Effector memory CD4-positive, alpha-beta T cell (primary cell): ENCODE results near the gene NPAS3.

ENCODE experiments used
- DNase-seq, 3 donors: peaks; one replicate each; pipeline ENCODE4 v3.0.0-alpha.2; 2020
- H3K27ac ChIP-seq: 2 replicates; pipeline ENCODE4 v1.7.0; 2013; ENCODE audit warnings: mild to moderate bottlenecking, low read length, moderate library complexity; ENCODE audit not compliant: insufficient read depth, poor library complexity, severe bottlenecking
- H3K27me3 ChIP-seq: replicated peaks from 2 replicates; pipeline ENCODE4 v1.7.0; 2013; ENCODE audit warnings: mild to moderate bottlenecking, low read length; ENCODE audit not compliant: insufficient read depth, control insufficient read depth, poor library complexity, severe bottlenecking
- H3K36me3 ChIP-seq: 2 replicates; pipeline ENCODE4 v1.7.0; 2013; ENCODE audit warnings: mild to moderate bottlenecking, low read length, moderate library complexity; ENCODE audit not compliant: control insufficient read depth, insufficient read depth
- H3K4me1 ChIP-seq: 2 replicates; pipeline ENCODE4 v1.7.0; 2013; ENCODE audit warnings: low read length, mild to moderate bottlenecking; ENCODE audit not compliant: control insufficient read depth, insufficient read depth, poor library complexity, severe bottlenecking
- H3K4me3 ChIP-seq: 2 replicates; pipeline ENCODE4 v1.7.0; 2013; ENCODE audit warnings: low read length, low read depth, mild to moderate bottlenecking; ENCODE audit not compliant: insufficient read depth, poor library complexity, severe bottlenecking
- H3K9me3 ChIP-seq: 2 replicates; pipeline ENCODE4 v1.7.0; 2013; ENCODE audit warnings: mild to moderate bottlenecking, low read length, moderate library complexity; ENCODE audit not compliant: control insufficient read depth

NPAS3 gene

DNA sequence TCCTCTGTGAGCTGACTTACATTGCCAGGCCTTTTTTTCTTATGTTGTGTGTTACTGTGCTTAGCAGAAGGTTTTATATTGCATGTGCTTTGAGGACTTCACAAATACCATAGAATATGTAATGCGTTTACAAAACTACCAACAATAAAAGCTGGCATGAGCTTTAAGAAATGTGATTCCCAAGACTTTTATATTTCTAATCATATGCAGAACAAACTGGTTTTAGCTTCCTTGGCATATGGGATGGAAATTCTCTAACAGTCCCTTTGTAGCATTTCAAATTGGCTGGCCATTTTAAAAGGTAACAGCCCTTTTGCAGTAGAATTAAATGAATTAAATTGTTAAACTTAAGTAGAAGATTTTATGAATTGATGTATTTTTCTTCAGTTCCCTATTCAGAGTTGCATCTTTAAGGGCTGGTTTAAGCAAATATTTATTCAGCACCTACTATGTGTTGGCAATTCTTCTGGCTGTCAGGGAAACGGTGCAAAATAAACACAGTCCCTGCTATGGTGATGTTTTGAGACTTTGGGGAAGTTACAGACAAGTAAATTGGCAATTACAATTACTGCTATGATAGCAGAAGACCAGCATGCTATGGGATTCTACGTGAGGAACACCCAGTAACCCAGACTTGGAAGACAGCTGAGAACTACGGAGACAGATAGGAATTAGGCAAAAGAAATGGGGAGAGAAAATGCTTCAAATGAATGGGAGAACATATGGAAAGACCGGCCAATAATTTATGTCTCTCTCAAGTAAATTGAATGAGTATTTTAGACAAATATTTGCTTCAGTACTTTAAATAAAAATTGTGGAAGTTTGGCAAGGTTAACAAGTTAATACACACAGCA lies 565.8 kb downstream of the NPAS3 start:
- H3K27ac ChIP-seq: no peak overlapping the region
- no peak for DNase-seq
- no peaks in the 10 kb centered on the region for H3K27me3 ChIP-seq
- H3K36me3 ChIP-seq: no peaks in the 10 kb centered on the region
- no peak overlapping the region for H3K4me3 ChIP-seq
- no peaks in the 10 kb centered on the region for H3K4me1 ChIP-seq
- no peaks in the 10 kb centered on the region for H3K9me3 ChIP-seq

DNA sequence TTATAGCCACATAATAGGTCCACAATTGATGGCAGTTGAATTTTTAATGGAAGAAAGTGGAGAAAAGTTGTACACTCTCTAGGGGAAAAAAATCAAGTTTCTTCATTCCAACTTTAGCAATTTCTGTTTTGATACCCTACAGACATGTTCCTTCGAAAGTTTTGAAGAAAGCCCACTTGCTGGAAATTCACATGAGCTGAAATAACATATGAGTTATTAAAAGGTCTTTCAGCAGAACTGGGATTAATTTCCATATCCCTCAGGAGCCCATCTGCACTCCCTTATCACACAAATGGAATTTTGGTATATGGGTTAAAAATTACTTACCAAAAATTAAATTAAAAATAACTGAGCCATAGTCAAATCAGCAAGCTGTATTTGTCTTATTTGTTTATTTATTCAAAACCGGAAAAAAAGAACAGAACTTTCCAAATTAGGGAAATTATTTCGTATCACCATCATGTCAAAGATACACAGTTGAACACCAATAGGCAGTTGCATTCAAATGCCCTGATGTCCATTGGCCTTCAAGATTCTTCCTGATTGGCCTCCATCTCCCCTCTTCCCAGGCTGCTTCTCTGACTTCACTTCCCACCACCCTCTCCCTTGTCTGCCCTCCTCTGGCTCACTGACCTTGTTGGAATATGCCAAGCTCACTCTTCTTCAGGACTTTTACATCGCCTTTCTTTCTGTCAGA lies 566.7 kb downstream of the NPAS3 start:
- Histone ChIP-seq H3K4me1 (no peaks in the 10 kb centered on the region), H3K27me3 (no peaks in the 10 kb centered on the region), H3K36me3 (no peaks in the 10 kb centered on the region), H3K9me3 (no peaks in the 10 kb centered on the region), H3K4me3 (no peak overlapping the region), H3K27ac (no peak overlapping the region)
- DNase-seq: no peak

DNA sequence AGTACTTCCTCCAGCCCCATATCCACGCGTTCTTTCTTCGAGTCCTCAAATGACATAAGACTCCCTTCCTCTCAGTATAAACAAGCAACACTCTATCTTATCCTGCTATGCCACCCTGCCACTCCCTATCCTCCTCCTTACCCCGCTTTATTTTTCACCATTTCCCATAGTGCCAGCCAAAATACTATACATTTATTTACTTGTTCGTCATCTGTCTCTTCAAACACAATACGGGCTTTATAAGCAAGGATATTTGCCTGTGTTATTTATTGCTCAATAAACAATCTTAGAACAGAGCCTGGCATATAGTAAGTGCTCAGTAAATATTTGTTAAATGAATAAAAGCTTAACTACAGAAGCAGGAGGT lies 567.3 kb downstream of the NPAS3 start:
- H3K4me1 ChIP-seq: no peaks in the 10 kb centered on the region
- DNase-seq: no peak
- no peak overlapping the region for H3K4me3 ChIP-seq
- no peak overlapping the region for H3K27ac ChIP-seq
- H3K36me3 ChIP-seq: no peaks in the 10 kb centered on the region
- H3K27me3 ChIP-seq: no peaks in the 10 kb centered on the region
- H3K9me3 ChIP-seq: no peaks in the 10 kb centered on the region

GRCh38 chr14:33508126-33509062 lies 569.7 kb downstream of the NPAS3 start:
- DNase-seq: no peak
- no peak overlapping the region for H3K27ac ChIP-seq
- no peaks in the 10 kb centered on the region for H3K27me3 ChIP-seq
- no peaks in the 10 kb centered on the region for H3K9me3 ChIP-seq
- H3K4me3 ChIP-seq: no peak overlapping the region
- no peaks in the 10 kb centered on the region for H3K36me3 ChIP-seq
- H3K4me1 ChIP-seq: no peaks in the 10 kb centered on the region

DNA sequence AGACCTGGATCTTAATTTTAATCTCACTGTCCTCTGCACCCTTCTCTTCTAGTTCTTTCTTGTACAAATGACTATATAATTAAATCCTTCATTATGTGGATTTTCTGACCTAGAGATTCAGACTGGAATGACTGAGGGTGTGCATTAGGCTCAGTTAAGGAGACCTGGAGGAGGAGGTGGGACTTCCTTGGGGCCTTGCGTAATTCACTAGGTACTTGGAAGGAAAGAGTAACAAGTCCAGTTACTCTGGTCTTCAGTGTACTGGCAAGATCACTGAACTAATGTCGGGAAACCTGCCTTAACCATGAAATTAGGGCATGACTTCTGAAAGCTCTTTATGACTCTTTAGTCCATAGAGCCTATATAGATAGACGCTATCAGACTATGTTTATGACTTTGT lies 570.8 kb downstream of the NPAS3 start:
- no peak for DNase-seq
- no peak overlapping the region for H3K27ac ChIP-seq
- no peak overlapping the region for H3K4me3 ChIP-seq
- H3K36me3 ChIP-seq: no peaks in the 10 kb centered on the region
- no peaks in the 10 kb centered on the region for H3K27me3 ChIP-seq
- H3K9me3 ChIP-seq: no peaks in the 10 kb centered on the region
- H3K4me1 ChIP-seq: no peaks in the 10 kb centered on the region

- Histone ChIP-seq H3K4me1 (no peaks in the 10 kb centered on the region), H3K36me3 (no peaks in the 10 kb centered on the region), H3K27ac (no peak overlapping the region), H3K4me3 (no peak overlapping the region), H3K27me3 (no peaks in the 10 kb centered on the region), H3K9me3 (no peaks in the 10 kb centered on the region)
- no peak for DNase-seq
Measured at GRCh38 chr14:33510063-33510481, 571.4 kb downstream of the NPAS3 start.

GRCh38 chr14:33510991-33511390 lies 572.3 kb downstream of the NPAS3 start:
- H3K4me1 ChIP-seq: no peaks in the 10 kb centered on the region
- no peaks in the 10 kb centered on the region for H3K36me3 ChIP-seq
- DNase-seq: no peak

GRCh38 chr14:33511851-33512640 lies 573.4 kb downstream of the NPAS3 start:
- no peak for DNase-seq
- no peaks in the 10 kb centered on the region for H3K27me3 ChIP-seq

More at GRCh38 chr14:33510991-33511390, 572.3 kb downstream of the NPAS3 start:
- Histone ChIP-seq H3K4me3 (no peak overlapping the region), H3K27ac (no peak overlapping the region), H3K9me3 (no peaks in the 10 kb centered on the region), H3K27me3 (no peaks in the 10 kb centered on the region)

DNA sequence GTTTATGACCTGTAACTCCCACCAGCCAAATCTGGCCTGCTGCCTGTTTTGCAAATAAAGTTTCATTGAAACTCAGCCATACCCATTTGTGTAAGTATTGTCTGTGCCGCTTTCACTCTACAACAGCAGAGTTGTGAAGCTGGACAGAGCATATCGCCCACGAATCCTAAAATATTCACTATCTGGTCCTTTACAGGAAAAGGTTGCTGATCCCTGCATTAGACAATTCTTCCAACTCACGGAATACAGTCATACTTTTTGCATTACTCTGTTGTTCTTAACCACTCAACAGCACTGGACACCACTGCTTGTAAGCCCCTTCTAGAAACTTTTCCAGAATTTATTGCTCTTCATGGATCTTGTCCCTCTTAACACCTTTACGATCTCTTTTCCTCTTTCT lies 576.8 kb downstream of the NPAS3 start:
- Histone ChIP-seq H3K27ac (no peak overlapping the region), H3K27me3 (no peaks in the 10 kb centered on the region), H3K9me3 (no peaks in the 10 kb centered on the region), H3K4me1 (no peaks in the 10 kb centered on the region), H3K4me3 (no peak overlapping the region), H3K36me3 (no peaks in the 10 kb centered on the region)
- no peak for DNase-seq

More at GRCh38 chr14:33511851-33512640, 573.4 kb downstream of the NPAS3 start:
- Histone ChIP-seq H3K9me3 (no peaks in the 10 kb centered on the region), H3K36me3 (no peaks in the 10 kb centered on the region), H3K4me3 (no peak overlapping the region), H3K4me1 (no peaks in the 10 kb centered on the region), H3K27ac (no peak overlapping the region)
